MV-4-11 (cell line): ENCODE results near the gene TNFRSF19.

Experiments used
- DNase-seq: peaks from one replicate; lab custom pipeline; 2025; lab: John Stamatoyannopoulos, UW

The TNFRSF19 gene

DNA sequence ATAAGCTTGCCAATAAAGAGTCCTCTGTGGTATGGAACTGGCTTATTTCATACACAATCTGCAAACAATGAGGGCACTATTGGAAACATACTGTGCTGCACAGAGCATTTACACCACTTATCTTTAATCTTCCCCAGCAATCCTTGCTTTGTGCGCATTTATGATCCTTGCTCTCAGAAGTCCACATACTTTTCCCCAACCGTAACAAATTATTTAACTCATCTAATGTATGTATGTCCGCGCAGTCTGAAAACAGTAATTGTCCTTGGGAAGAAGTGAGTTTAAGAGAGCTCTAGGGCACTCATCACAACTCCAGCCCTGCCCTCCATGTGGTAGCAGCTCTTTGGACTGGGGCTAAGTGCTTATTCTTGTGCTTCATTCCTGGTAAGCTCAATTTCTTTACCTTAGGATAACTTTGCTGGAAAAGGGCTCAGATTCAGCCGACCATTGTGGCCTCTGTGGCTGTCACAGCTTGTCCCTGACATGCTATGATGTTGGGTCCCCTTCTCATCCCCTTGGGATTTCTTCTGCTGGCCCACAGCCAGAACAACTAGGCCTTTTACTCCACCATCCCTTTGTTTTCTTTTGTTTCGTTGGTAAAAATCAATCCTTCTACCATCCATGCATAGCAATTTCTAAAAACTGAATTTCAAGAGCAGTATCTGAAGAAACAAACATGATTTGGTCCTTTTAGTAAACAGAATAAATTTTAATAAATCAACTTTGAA lies 152.7 kb downstream of the TNFRSF19 start:
- no peak for DNase-seq

- no peak for DNase-seq
Observed at GRCh38 chr13:23723471-23723870, 153.3 kb downstream of the TNFRSF19 start.

DNA sequence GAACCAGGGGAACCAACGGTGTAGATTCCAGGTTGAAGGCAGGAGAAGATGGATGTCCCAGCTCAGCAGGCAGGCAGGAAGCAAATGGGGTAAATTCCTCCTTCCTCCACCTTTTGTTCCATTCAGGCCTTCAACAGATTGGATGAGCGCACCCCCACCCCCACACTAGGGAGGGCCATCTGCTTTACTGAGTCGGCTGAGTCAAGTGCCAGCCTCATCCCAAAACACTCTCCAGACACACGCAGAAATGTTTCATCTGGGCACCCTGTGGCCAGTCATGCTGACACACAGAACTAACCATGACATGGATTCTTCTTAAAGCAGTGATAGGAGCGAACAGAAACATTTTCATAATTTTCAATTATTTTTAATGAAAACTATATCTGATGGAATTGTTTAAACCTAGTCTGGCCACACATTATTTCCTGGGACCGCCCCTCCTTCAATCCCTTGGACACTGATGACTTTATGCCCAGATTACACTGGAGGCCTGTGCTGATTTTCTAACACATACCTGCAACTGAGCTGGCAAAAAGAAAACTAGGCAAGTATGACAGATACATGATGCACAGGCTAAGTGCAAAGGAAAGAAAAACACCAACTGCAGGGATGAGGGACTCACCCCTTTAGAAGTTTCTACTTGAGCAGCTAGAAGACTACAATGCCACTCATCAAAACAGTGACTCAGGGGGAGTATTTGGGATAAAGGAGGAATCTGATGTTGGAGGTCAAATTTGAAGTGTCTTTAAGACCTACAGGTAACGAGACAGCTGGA lies 154.2 kb downstream of the TNFRSF19 start:
- no peak for DNase-seq
